Mesenteric fat pad (tissue), 1 donor: ENCODE data around the gene ELF1. TPM values are rescaled to one million over a fixed set of nuclear protein-coding genes. Genes with fewer than 3 reads are reported as not detected.
"Not testable (repeated sequence)": the region's sequence is repeated elsewhere in the genome, so short reads cannot be mapped to it uniquely, and the experiment has no call there.

Experiments
- DNase-seq: peaks from one replicate; pipeline ENCODE4 v3.0.0-alpha.2; 2020; ENCODE audit warnings: low spot score
- total RNA-seq: library from RNA; stranded (reverse); fragmentation: NEBNext Ultra II Directional; extraction: Animal tissue kit (Norgen Biotek cat#: 25700); gene quantifications from one replicate; pipeline ENCODE4 v1.2.1, GENCODE V29; 2021
- donor health status: DM: yes; HTN: yes; CAD: no.

Gene ELF1
- total RNA-seq, 1 donor from 2014 or later = 74.2 TPM

DNA sequence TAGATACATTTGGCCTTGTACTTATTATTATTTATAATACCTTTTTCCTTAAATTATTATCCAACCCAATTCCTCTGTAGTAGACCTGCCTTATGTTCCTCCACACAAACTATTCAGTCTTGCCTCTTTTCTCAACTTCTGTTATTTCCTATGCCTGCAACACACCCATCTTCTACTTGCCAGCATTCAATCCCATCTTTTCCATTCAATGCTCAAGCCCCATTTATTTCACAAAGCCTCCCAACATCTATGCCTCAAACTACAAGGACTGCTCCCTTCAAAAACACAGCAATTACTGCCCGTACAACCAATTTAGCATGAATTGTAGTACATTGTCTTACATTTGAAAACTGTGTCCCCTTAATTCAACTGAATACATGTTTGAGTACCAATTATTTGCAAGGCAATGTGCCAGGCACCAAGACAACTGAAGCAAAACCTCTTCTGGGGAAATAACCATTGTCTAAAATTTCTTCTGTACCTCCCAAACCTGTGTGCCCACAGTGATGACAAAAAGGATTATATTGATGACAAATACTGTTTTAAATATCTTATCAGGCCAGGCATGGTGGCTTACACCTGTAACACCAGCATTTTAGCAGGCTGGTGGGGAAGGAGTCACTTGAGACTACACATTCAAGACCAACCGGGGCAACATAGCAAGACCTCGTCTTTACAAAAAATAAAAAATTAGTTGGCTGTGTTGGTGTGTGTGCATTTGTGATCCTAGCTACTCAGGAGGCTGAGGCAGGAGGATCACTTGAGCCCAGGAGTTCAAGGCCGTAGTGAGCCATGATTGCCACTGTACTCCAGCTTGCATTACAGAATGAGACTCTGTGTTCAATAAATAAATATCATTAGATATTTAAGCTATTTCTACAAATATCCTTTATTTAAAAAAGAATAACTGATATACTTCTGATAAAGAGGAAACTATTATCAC is 35.1 kb downstream of the ELF1 start:
- no peak for DNase-seq

GRCh38 chr13:40983259-40983658 is 35.9 kb downstream of the ELF1 start:
- no peak for DNase-seq

DNA sequence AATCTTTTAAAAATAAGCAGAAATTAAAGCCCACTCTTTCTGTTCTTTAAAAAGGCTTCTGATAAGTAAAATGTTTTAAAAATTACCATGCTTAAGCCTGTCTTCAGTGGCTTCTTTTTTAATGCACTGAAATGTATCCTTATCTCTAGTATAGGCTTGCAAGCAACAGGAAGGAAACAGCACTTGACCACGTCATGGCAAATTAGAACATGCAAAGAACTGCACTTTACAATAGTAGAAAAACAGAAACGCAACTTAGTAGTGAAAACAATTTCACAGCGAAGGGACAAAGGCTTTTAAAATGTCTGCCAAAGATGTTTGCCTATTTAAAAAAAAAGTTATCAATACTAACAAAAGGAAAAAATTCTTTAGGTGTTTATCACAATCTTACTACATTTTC is 36.3 kb downstream of the ELF1 start:
- no peak for DNase-seq

- no peak for DNase-seq
Measured at GRCh38 chr13:40981949-40982348, 37.2 kb downstream of the ELF1 start.

- DNase-seq = no peak
Measured at GRCh38 chr13:40981361-40981760, 37.8 kb downstream of the ELF1 start.

DNA sequence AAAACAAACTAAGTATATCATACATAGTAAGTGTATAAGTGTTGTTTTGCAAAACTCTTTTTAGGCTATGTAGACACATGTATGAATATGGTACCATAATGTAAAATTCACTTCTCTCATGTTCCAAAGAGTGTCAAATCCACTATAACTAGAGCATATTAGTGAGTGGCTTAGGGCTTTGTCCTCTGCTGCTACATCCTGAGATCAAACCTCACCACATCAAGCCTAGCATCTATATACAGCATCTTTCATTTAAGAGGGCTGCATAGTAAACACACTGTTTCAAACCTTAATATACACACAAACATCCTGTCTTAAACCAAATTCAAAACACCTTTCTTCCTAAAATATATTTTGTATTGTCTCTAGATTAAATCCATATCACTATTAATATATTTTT is 38.7 kb downstream of the ELF1 start:
- DNase-seq = no peak

DNA sequence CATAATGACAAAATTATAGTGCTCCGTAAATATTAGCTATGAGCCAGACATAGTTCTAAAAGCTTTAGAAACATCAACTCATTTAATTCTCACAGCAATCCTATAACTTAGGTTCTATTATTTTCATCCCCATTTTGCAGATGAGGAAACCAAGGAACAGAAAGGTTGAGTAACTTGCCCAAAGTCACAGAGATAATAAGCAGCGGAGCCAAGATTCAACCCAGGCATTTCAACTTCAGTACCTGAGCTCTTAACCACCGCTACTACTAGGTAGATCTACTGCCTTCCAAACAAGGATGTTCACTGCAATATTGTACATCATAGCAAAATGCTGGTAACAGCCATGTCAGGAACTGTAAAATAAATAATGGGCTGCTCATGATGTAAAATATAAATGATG is 39.9 kb downstream of the ELF1 start:
- no peak for DNase-seq

- not testable (repeated sequence) for DNase-seq
Measured at GRCh38 chr13:40978109-40978508, 41.0 kb downstream of the ELF1 start.

DNA sequence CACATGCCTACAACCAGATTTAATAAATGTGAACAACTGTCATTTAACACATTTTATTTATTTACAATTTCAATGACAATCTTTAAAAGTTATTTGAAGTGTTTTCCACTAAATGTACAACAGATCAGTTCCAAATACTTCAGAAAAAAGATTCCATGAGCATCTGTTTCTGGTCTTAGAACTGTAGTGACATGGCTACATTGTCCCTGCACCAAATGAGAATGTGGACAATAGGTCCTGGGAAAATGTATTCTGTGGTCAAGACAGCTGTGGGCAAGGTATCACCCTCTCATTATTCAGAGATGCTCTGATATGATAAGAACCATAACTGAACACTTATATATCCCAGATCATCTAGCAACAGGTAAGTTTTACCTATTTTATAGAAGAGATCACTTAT is 43.7 kb downstream of the ELF1 start:
- no peak for DNase-seq

GRCh38 chr13:40974460-40975407 is 44.4 kb downstream of the ELF1 start:
- DNase-seq = no peak

DNA sequence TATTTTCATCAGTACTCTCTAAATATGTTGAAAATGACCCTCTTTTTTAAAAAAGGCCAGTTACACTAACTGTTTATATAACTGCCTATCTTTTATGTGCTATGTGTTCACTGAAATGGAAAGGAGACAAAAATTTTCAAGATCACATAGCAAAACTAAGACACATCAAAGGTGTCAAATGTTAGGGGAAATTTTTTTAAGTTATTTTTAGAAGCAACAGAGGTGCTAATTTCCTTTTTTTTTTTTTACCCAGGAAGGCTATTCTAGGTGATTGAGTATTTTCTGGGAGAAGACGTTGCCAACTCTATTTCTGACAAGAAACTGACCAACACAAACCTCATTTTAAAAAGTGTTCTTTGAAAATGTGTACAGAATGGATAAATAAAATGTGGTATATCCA is 45.7 kb downstream of the ELF1 start:
- no peak for DNase-seq

GRCh38 chr13:40971321-40971720 is 47.8 kb downstream of the ELF1 start:
- no peak for DNase-seq

DNA sequence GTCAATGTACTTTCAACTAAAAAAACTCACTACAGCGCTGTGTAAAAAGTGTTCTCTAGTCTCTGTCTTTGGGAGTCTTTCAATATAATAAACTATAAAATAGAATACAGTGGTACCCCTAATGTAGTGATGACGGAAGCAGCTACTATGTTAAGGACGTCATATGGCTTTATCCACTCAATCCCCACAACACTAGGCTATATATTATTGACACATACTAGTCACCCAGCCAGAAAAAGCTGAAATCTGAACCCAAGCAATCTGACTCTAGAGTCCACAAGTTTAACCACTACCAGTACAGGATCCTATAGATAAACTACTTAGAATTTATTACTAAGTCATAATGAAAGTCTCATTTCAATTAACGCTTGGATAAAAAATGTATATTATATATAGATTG is 48.3 kb downstream of the ELF1 start:
- no peak for DNase-seq

DNA sequence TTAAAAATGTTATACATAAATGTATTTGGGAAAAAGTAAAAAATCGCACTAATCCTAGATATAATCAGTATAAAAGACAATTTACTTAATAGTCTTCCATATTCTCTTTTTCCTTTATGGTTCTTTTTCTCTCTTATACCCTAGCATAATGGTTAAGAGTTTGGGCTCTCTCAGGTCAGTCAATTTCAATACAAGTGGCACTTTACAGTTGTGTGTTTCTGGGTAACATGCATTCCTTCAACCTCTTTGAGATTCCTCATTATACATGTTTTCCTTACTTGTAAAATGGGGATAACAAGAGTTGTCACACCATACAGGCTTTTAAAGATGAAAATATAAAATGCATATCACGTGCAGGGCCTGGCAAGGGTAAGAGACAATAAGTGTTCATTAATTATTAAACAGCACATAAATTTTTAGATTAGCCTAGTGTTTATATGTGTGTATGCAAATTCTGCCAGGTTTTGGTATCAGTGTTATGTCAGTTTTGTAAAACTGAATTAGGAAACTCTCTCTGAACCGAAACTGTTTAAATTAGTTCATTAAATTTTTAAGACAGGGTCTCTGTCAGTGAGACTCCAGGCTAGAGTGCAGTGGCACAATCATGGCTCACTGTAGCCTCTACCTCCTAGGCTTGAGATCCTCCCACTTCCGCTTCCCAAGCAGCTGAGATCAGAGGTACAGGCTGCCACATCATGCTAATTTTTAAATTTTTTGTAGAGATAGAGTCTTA is 49.8 kb downstream of the ELF1 start:
- DNase-seq = no peak

GRCh38 chr13:40968416-40969000 is 50.6 kb downstream of the ELF1 start:
- no peak for DNase-seq

- no peak for DNase-seq
Measured at GRCh38 chr13:40966298-40966697, 52.8 kb downstream of the ELF1 start.

DNA sequence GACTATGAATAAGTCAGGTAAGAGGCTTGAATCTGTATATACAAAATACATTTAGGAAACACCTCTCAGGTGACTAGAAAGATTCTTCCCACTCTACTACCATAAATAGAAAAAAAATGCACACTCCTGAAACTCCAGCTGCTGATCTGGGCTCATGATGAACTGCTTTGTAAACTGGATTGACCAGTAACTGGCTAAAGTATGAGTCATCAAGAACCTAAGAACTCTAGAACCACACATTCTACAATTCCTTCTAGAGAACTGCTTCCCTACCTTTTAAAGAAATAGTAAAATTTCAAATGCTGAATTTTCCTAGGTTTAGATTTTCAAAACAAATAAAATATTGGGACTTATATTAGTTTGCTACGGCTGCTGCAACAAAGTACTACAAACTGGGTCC is 55.2 kb downstream of the ELF1 start:
- DNase-seq = no peak

GRCh38 chr13:40961826-40962225 is 57.3 kb downstream of the ELF1 start:
- no peak for DNase-seq

- no peak for DNase-seq
Measured at GRCh38 chr13:40961214-40961613, 57.9 kb downstream of the ELF1 start.

DNA sequence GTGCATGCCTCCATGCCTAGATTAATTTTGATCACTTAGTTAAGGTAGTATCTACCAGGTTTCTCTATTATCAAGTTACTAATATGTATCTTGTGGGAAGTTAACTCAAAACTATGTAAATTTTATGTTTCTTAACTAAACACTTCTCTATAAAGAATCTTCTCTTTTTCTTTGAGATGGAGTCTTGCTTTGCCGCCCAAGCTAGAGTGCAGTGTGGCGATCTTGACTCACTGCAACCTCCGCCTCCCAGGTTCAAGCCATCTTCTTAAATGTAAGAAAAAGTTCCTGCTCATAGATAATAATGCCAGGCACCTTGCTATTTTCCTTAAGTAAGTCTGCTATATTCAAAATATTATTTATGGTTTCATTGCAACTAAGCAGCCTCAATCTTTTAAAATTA is 58.4 kb downstream of the ELF1 start:
- no peak for DNase-seq

DNA sequence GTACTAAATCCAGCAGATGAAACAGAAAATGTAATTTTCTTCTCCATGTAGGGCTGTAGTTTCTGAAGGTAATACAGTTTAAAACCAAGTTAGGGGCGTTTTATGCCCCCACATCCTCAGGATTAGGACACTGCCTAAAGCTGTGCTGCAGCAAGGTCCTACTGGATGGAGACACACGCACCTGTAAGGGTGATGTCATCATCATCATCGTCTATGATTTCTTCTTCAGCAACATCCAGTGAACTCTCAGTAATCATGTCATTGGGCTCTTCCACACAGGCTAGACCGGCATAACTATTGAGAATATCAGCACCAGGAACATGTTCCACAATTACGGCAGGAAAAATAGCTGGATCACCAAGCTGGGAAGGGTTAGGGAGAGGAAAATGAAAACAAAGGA is 60.5 kb downstream of the ELF1 start:
- DNase-seq = no peak
